Spleen (tissue), 11 donors: ENCODE data around the gene LRR1. TPM values are rescaled to one million over a fixed set of nuclear protein-coding genes. Genes with fewer than 3 reads are reported as not detected.
A peak's percentile ranks its signal among the peaks of the same experiment; 100 is the strongest.

Source experiments
- DNase-seq: peaks from one replicate; pipeline ENCODE4 v3.0.0-alpha.2; 2020
- H3K27ac ChIP-seq, 8 donors: fragments of 200-600 bp; sonication (generic) in 7 of 8; 1 replicate in 4 of 8; 2 replicates in 4 of 8; pipeline versions ENCODE4 v1.5.0 to v1.8.0; 2016 to 2021; ENCODE audit warnings: inconsistent platforms in 4 of 8, mild to moderate bottlenecking in 4 of 8, moderate library complexity in 1 of 8
- H3K27me3 ChIP-seq, 7 donors: fragments of 200-600 bp; sonication (generic) in 6 of 7; replicated peaks in 1 of 7; 1 replicate in 4 of 7; 2 replicates in 3 of 7; pipeline versions ENCODE4 v1.5.0 to v1.8.0; 2016 to 2021; ENCODE audit warnings: inconsistent platforms in 3 of 7, mild to moderate bottlenecking in 1 of 7
- H3K36me3 ChIP-seq, 6 donors: fragments of 200-600 bp; sonication (generic) in 5 of 6; 1 replicate in 4 of 6; 2 replicates in 2 of 6; pipeline versions ENCODE4 v1.5.0 to v1.8.0; 2016 to 2021; ENCODE audit warnings: inconsistent platforms in 2 of 6
- H3K4me1 ChIP-seq, 6 donors: fragments of 200-600 bp; sonication (generic) in 5 of 6; 1 replicate in 3 of 6; 2 replicates in 3 of 6; pipeline versions ENCODE4 v1.5.0 to v1.8.0; 2016 to 2021; ENCODE audit warnings: inconsistent platforms in 3 of 6
- H3K4me3 ChIP-seq, 8 donors: fragments of 200-600 bp; sonication (generic) in 7 of 8; 1 replicate in 4 of 8; 2 replicates in 4 of 8; pipeline versions ENCODE4 v1.5.0 to v1.8.0; 2016 to 2021; ENCODE audit warnings: inconsistent platforms in 4 of 8, mild to moderate bottlenecking in 4 of 8, moderate library complexity in 2 of 8
- H3K9me3 ChIP-seq, 8 donors: fragments of 200-600 bp; sonication (generic) in 7 of 8; 1 replicate in 4 of 8; 2 replicates in 4 of 8; pipeline versions ENCODE4 v1.5.0 to v1.8.0; 2016 to 2021; ENCODE audit warnings: inconsistent platforms in 4 of 8
- CTCF ChIP-seq, 11 experiments: fragments of 200-600 bp in 7 of 11; fragments of 450-650 bp in 4 of 11; sonication (generic) in 4 of 11; IDR thresholded peaks in 8 of 11; conservative IDR thresholded peaks in 3 of 11; 1 replicate in 7 of 11; 2 replicates in 4 of 11; pipeline versions ENCODE4 v1.4.0 to v1.8.0; 2016 to 2021; ENCODE audit warnings: antibody characterized with exemption in 11 of 11, inconsistent platforms in 4 of 11, mild to moderate bottlenecking in 1 of 11
- POLR2A ChIP-seq, 3 donors: fragments of 450-650 bp; IDR thresholded peaks; one replicate each; pipeline ENCODE4 v1.5.1; 2017; ENCODE audit warnings: antibody characterized with exemption in 3 of 3, mild to moderate bottlenecking in 1 of 3
- POLR2AphosphoS5 ChIP-seq, 3 donors: sonication (generic); formaldehyde crosslinking; IDR thresholded peaks; one replicate each; pipeline ENCODE4 v1.5.1; 2017; ENCODE audit warnings: antibody characterized with exemption in 3 of 3
- WGBS, 5 donors: extraction: QIAGEN DNeasy Blood & Tissue Kit in 3 of 5; methylation state at CpG; one replicate each; pipeline versions ENCODE4 v1.1.5 to v1.1.7; 2013 to 2018; 5-methylcytosine and 5-hydroxymethylcytosine counted together
- intact Hi-C: fragments of 100-400 bp; cut with DNase I; formaldehyde crosslinking; loops from one replicate; pipeline ENCODE4 v1.15.0; 2023; ENCODE audit warnings: low total_unique reads
- polyA plus RNA-seq, 3 donors: library from polyadenylated mRNA; stranded (reverse); fragments of 200-250 nt; gene quantifications; one replicate each; pipeline ENCODE4 v1.2.1, GENCODE V29; 2013
- total RNA-seq, 7 donors: library from RNA; depleted of rRNA in 3 of 7; stranded (reverse); fragments of >200 nt in 3 of 7; fragmentation: NEBNext Ultra II Directional in 4 of 7; extraction: Animal tissue kit (Norgen Biotek cat#: 25700) in 4 of 7; gene quantifications; one replicate each; pipeline versions ENCODE4 v1.1.0 to v1.2.1, GENCODE V29; 2016 to 2021
- donor health status: healthy with polysubstance abuse.
- donor health status: DM: no; HTN: no; CAD: no; lungs with moderate emphysema.
- donor health status: DM: no; HTN: no; CAD: no.
- donor health status: Bipolar disorder and iron deficiency.
- donor health status: healthy.
- donor health status: DM: no; HTN: no; CAD: no.
- donor health status: DM: yes; HTN: yes; CAD: no.

LRR1 gene
- total and polyA plus RNA-seq, 10 donors: 8.8 to 16.5 (median 11.7) TPM

GRCh38 chr14:49593016-49593415 lies 5.7 kb upstream of the LRR1 start:
- Histone ChIP-seq H3K27me3 (no peaks in the 10 kb centered on the region), H3K27ac (no peak overlapping the region), H3K4me1 (peaks cover 7 to 52% (median 24%) of the 10 kb centered on the region in 6 donors), H3K9me3 (no peaks in the 10 kb centered on the region), H3K36me3 (no peaks in the 10 kb centered on the region), H3K4me3 (no peak overlapping the region)
- no peak for TF ChIP-seq POLR2AphosphoS5 (IDR thresholded peaks at IDR 0.05)
- TF ChIP-seq POLR2A (IDR thresholded peaks at IDR 0.05): no peak
- no peak for TF ChIP-seq CTCF (IDR thresholded peaks at IDR 0.05 in 8 of 11, conservative IDR thresholded peaks at IDR 0.05 in 3 of 11)
- no peak for DNase-seq
- intact Hi-C loops: no loop called here
- WGBS, 5 donors: 81 to 94% (median 87%) methylated on average over 3 of the region's 3 CpGs

GRCh38 chr14:49594347-49595091 lies 4.2 kb upstream of the LRR1 start:
- Histone ChIP-seq H3K4me1 (peaks cover 7 to 57% (median 24%) of the 10 kb centered on the region in 6 donors), H3K9me3 (no peaks in the 10 kb centered on the region), H3K27me3 (no peaks in the 10 kb centered on the region), H3K4me3 (no peak overlapping the region), H3K27ac (peak overlapping the region in 7 of 8 donors; percentile 2 to 65 (median 30)), H3K36me3 (no peaks in the 10 kb centered on the region)
- 22 to 36% (median 29%) methylated on average over 4 of the region's 4 CpGs for WGBS, 5 donors
- TF ChIP-seq CTCF (IDR thresholded peaks at IDR 0.05 in 8 of 11, conservative IDR thresholded peaks at IDR 0.05 in 3 of 11) (no peak), POLR2A (IDR thresholded peaks at IDR 0.05) (no peak), POLR2AphosphoS5 (IDR thresholded peaks at IDR 0.05) (no peak)
- no peak for DNase-seq
- intact Hi-C loops: no loop called here

- Histone ChIP-seq H3K27me3 (no peaks in the 10 kb centered on the region), H3K27ac (peak overlapping the region; percentile 96 to 99 (median 98)), H3K4me1 (peaks cover 7 to 71% (median 32%) of the 10 kb centered on the region in 6 donors), H3K4me3 (peak overlapping the region; percentile 79 to 99 (median 86)), H3K9me3 (no peaks in the 10 kb centered on the region), H3K36me3 (peaks cover 0 to 10% (median 0%) of the 10 kb centered on the region in 6 donors)
- TF ChIP-seq POLR2A (IDR thresholded peaks at IDR 0.05) (no peak), POLR2AphosphoS5 (IDR thresholded peaks at IDR 0.05) (no peak), CTCF (IDR thresholded peaks at IDR 0.05 in 8 of 11, conservative IDR thresholded peaks at IDR 0.05 in 3 of 11) (no peak)
- WGBS, 5 donors: 0 to 1% (median 0%) methylated on average over 14 to 15 of the region's 15 CpGs
- DNase-seq: no peak
- intact Hi-C loops: no loop called here
These were observed 603 bp upstream of the LRR1 start for GRCh38 chr14:49598189-49598484.

GRCh38 chr14:49607583-49607982 lies 8.8 kb downstream of the LRR1 start:
- WGBS, 5 donors: 89 to 98% (median 97%) methylated on average over 6 of the region's 6 CpGs
- Histone ChIP-seq H3K4me1 (no peaks in the 10 kb centered on the region), H3K9me3 (no peaks in the 10 kb centered on the region), H3K36me3 (peaks cover 0 to 75% (median 1%) of the 10 kb centered on the region in 6 donors), H3K27ac (no peak overlapping the region), H3K27me3 (no peaks in the 10 kb centered on the region), H3K4me3 (no peak overlapping the region)
- no peak for TF ChIP-seq CTCF (IDR thresholded peaks at IDR 0.05 in 8 of 11, conservative IDR thresholded peaks at IDR 0.05 in 3 of 11)
- no peak for TF ChIP-seq POLR2A (IDR thresholded peaks at IDR 0.05)
- no peak for DNase-seq
- intact Hi-C loops: no loop called here
